ENCODE results near the gene BLACAT1. TPM values are rescaled to one million over a fixed set of nuclear protein-coding genes. Genes with fewer than 3 reads are reported as not detected.

Gene BLACAT1
- total and polyA plus RNA-seq, 9 of the 15 experiments (the other 6 are each of a cell fraction or from before 2014, with no cell fraction given): 0.10 to 5.9 (median 0.73) TPM

DNA sequence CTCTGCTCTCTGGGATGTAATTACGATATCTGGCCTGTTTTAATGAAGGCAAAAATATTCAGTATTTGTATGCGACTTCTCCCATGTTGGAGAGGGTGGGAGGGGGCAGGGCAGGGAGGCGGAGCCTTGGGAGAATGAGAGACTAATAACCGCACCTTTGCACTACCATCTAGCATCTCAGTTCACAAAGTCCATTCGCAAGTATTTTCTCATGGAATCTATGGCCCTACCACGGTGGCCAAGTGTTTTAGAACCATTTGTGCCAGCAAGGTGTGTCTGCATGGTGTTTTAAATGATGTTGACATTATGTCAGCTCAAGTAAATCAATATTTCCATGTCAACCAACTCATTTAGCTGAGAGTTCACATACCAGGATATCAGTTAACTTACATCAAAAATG, 14.3 kb upstream of the BLACAT1 start:
- Histone ChIP-seq H3K36me3 (ENCODE audit: control insufficient read depth, insufficient read depth, low read length) (no peaks in the 10 kb centered on the region), H4K20me1 (replicated peaks; ENCODE audit: control insufficient read depth, insufficient read depth, low read length) (0 out of 2 replicates have a peak, but pooled peaks cover 4% of the 10 kb centered on the region), H3K4me3 (no peak overlapping the region), H3K4me2 (ENCODE audit: insufficient read depth, low read length) (no peak overlapping the region), H3K4me1 (replicated peaks in 1 of 2; ENCODE audit: control insufficient read depth in 2 of 2, insufficient read depth in 2 of 2, low read length in 2 of 2) (no peaks in the 10 kb centered on the region), H3K9me3 (replicated peaks; ENCODE audit: control insufficient read depth, insufficient read depth, low read depth, low read length) (peaks cover 4% of the 10 kb centered on the region; the same call in 1 of the 2 replicates), H3K9me1 (ENCODE audit: control insufficient read depth, insufficient read depth, low read length) (no peaks in the 10 kb centered on the region), H2AFZ (ENCODE audit: low read depth, low read length) (peak overlapping the region; percentile 44; the same call in 1 of the 2 replicates), H3K79me2 (ENCODE audit: control insufficient read depth, insufficient read depth, low read length) (no peaks in the 10 kb centered on the region), H3K9ac (ENCODE audit: insufficient read depth in 1 of 2, low read depth in 2 of 2, low read length in 2 of 2) (no peak overlapping the region), H3K27ac (ENCODE audit: extremely low read depth, low read depth, low read length) (no peak overlapping the region), H3K27me3 (ENCODE audit: control insufficient read depth in 2 of 2, insufficient read depth in 2 of 2, low read length in 2 of 2) (peaks cover 25 to 40% of the 10 kb centered on the region in 2 experiments)
- TF ChIP-seq CTCF (IDR thresholded peaks at IDR 0.05 in 2 of 3, conservative IDR thresholded peaks at IDR 0.05 in 1 of 3; ENCODE audit: insufficient read depth in 2 of 3, low read depth in 1 of 3, low read length in 3 of 3) (0 out of 6 replicates have a peak, but pooled peaks of 1 of the 3 experiments have one; percentile 17), SRF (CRISPR knock-in tag; IDR thresholded peaks at IDR 0.05) (no peak)
- in situ Hi-C loops (cut with MboI): no loop called here
- BruUV-seq (replicated peaks): no TSS peak
- DNase-seq (ENCODE audit: extremely low read depth in 1 of 4, low spot score in 3 of 4) (peak in 1 of 4 experiments; percentile 27), ATAC-seq (peak; percentile 66), FAIRE-seq (peak; percentile 69)
- WGBS (ENCODE audit: insufficient coverage, low coverage, missing lambda C conversion rate): 1% methylated on average over 6 of the region's 6 CpGs
- ChIA-PET POLR2A (interaction anchor here (0.6 to 0.8 kb wide), 3 partner anchors 8 to 163 kb away, joined by 3 read pairs; no protein-coding TSS in a partner anchor), CTCF (ENCODE audit: low intra/inter-chr PET ratio) (no interaction called here)
- intact Hi-C loops (cut with micrococcal nuclease): no loop called here
